ENCODE results near the gene GDPD3.

Gene GDPD3

DNA sequence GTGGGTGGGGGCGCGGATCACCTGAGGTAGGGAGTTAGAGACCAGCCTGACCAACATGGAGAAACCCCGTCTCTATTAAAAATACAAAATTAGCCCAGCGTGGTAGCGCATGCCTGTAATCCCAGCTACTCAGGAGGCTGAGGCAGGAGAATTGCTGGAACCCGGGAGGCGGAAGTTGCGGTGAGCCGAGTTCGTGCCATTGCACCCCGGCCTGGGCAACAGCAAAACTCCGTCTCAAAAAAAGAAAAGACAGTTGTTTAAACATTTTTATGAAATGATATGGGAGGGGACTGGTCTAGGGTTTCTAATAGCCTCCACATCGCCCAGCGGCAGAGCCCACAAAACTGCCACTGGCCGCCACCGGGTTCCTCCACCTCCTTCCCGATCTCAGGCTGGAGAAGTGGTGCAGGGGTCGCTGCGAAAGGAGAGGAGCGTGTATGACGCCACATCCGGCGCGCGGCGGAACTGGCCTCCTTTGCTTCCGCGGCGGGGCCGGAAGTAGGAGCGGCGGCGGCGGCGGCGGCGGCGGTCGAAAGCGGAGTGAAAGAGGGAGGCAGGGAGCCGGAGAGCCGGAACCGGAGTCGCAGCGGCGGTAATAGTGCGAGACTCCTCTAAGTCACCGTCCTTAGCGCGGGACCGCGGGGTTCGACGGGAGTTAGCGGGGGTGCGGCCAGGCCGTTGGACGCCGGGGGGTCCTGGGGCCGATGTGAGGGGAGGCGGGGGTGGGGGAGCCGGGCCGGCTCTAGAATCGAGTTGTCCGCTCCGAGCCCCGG, 37.6 kb downstream of the GDPD3 start, which contains the start of gene PPP4C:
Gene PPP4C, plus strand, starts transcription at position 492 of the 773 bp plus-strand sequence. CDS start 384 bp downstream, outside the sequence.
- DNase-seq = peak; percentile 91

GRCh38 chr16:30070490-30070889, 42.8 kb downstream of the GDPD3 start:
- no peak for DNase-seq

DNA sequence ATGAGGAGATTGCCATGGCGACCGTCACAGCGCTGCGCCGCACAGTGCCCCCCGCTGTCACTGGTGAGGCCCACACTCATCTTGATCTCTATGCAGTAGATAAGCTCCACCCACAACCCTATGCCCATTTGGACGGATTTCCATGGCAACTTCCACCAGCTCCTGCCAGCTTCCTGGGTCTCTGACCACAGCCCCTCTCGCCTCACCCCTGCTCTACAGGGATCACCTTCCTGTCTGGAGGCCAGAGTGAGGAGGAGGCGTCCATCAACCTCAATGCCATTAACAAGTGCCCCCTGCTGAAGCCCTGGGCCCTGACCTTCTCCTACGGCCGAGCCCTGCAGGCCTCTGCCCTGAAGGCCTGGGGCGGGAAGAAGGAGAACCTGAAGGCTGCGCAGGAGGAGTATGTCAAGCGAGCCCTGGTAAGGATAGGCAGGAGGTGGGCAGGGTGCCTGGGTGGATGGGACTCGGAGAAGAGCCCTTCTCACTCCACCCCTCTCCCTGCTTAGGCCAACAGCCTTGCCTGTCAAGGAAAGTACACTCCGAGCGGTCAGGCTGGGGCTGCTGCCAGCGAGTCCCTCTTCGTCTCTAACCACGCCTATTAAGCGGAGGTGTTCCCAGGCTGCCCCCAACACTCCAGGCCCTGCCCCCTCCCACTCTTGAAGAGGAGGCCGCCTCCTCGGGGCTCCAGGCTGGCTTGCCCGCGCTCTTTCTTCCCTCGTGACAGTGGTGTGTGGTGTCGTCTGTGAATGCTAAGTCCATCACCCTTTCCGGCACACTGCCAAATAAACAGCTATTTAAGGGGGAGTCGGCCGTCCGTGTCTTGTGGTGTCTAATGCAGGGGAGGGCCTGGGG, 43.5 kb downstream of the GDPD3 start:
- DNase-seq = no peak

DNA sequence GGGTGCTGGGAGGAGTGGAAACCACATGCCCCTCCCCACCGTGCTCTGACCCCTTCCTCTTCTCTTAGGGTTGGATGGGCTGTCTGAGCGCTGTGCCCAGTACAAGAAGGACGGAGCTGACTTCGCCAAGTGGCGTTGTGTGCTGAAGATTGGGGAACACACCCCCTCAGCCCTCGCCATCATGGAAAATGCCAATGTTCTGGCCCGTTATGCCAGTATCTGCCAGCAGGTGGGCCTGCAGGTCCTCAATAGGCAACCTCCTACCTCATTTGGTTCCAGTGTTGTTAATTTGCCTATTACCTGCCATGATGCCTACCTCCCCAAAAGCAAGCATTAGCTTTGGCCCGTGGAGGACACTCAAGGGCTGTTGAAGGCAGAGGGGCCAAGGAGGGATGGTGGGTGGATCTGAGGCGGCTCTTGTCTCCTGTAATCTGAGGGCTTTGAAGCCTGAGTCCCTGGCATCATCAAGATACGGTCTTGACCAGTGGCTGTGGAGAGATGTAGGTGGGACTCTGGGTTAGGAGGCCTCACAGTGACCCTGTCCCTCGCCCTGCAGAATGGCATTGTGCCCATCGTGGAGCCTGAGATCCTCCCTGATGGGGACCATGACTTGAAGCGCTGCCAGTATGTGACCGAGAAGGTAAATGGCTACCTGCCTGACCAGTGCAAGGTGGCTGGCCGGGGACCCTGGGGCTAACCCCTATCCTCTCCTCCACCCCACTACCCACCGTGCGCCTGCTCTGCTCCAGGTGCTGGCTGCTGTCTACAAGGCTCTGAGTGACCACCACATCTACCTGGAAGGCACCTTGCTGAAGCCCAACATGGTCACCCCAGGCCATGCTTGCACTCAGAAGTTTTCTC, 44.4 kb downstream of the GDPD3 start:
- no peak for DNase-seq

- no peak for DNase-seq
Measured at GRCh38 chr16:30068333-30068732, 45.0 kb downstream of the GDPD3 start.

DNA sequence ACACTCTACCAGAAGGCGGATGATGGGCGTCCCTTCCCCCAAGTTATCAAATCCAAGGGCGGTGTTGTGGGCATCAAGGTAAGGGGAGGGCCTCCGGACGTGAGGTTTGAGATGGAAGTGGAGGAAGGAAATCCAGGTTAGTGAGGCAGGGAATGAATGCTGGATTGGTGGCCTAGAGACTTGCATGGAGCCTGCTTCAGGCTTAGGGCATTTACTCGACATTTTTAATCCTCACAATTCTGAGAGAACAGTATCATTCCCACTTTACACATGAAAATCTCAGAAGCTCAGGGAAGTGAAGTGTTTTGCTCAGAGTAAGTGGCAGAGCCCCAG, 45.8 kb downstream of the GDPD3 start:
- no peak for DNase-seq

- no peak for DNase-seq
Measured at GRCh38 chr16:30066761-30067583, 46.4 kb downstream of the GDPD3 start.

GRCh38 chr16:30065943-30066760, 47.2 kb downstream of the GDPD3 start:
- DNase-seq = peak; percentile 30

DNA sequence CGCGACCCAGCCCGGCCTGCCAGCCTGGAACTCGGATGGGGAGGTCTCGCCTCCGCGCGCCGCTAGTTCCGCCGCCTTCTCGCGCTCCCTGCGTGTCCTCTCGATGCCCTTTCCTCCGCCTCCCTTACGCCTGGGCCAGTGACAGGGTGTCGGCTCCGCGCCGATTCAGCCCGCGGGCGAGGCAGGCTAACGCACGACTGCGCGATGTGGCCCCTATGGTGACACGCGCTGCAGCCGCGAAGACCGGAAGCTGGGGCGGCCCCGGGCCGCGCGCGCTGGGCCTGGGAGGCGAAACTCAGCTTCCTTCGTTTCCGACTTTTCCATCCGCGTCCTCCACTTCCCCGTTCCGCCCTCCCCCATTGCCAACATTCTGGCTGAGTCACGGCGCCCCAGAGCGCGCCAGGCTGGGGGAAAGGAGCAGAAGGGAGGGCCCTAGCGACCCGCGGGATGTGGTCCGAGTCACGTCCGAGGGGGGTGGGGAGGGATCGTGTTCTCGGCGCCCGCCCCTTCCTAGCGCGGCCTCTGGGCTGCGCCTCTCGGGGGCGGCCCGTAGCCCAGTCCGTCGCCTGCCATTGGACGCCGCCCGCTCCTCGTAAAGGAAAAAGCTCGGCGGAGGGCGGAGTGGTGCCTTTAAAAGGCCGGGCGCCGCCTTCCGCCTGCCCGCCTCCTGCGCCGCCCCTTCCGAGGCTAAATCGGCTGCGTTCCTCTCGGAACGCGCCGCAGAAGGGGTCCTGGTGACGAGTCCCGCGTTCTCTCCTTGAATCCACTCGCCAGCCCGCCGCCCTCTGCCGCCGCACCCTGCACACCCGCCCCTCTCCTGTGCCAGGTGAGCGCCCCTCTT, 48.0 kb downstream of the GDPD3 start, which contains the start of gene ALDOA:
Gene ALDOA, plus strand, starts transcription at position 659 of the 841 bp plus-strand sequence. CDS start 1,138 bp downstream, outside the sequence.
- DNase-seq = peak; percentile 99

GRCh38 chr16:30064729-30065101, 48.6 kb downstream of the GDPD3 start:
- no peak for DNase-seq

- peak; percentile 87 for DNase-seq
Measured at GRCh38 chr16:30063893-30064728, 49.2 kb downstream of the GDPD3 start.

DNA sequence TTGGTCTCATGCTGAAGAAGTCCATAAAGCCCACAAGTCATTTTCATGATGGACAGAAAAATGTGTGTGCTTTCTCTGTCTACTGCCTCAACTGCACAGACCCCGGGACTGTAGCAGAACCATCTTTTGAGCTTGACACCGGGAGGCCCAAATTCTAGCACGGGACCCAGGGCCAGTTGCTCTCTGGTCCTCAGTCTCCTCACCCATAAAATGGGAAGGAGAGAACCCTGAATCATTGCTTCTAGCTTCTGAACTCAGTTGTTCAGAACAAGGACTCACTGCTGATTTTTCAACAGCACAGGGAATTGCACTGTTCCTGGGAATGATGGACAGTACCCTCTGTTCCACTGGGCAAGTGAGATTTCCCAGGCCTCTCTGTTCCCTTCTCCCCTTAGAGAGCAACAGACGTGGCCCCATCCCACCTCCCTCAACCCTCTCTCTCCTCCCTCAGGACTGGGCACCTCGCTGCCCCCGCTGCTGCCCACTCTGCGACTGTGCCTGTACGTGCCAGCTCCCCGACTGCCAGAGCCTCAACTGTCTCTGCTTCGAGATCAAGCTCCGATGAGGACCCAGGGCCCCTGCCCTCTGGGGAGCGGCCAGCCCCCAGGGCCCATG, 50.0 kb downstream of the GDPD3 start:
- no peak for DNase-seq

- DNase-seq = no peak
Measured at GRCh38 chr16:30060836-30061554, 52.3 kb downstream of the GDPD3 start.

DNA sequence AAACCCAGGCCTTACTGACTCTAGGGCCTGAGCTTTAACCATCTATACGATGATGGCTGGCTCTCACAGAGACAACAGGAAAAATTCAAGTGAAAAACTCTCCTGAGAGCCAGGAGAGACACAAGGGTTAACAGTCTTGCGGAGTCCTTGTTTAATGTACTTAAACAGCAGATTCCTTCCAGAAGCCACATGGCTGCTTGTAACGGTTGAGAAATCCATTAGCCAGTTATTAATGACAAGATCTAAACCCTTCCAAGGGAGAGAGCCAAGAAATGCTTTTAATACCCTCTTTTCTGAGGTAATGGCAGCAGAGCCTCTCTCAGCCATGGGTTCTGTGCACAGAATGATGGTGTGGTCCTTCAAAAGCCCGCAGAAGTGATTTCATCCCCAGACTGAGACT, 53.0 kb downstream of the GDPD3 start:
- no peak for DNase-seq

- no peak for DNase-seq
Measured at GRCh38 chr16:30054959-30055553, 58.3 kb downstream of the GDPD3 start.
